Prostate gland (tissue), 2 donors: Measurements from ENCODE around the gene ANKRD39.

ENCODE experiments used
- CTCF ChIP-seq, 4 experiments: fragments of 200-600 bp in 2 of 4; fragments of 450-650 bp in 2 of 4; sonication (generic) in 2 of 4; IDR thresholded peaks; 1 replicate in 3 of 4; 2 replicates in 1 of 4; pipeline ENCODE4 v1.5.1; 2016 to 2019; ENCODE audit warnings: antibody characterized with exemption in 4 of 4, mild to moderate bottlenecking in 2 of 4, moderate library complexity in 2 of 4
- POLR2A ChIP-seq: fragments of 450-650 bp; IDR thresholded peaks from one replicate; pipeline ENCODE4 v1.6.1; 2016; ENCODE audit warnings: antibody characterized with exemption, mild to moderate bottlenecking

GRCh38 chr2:96837575-96837974 lies 20.2 kb downstream of the ANKRD39 start:
- no peak for TF ChIP-seq CTCF (IDR thresholded peaks at IDR 0.05)
- TF ChIP-seq POLR2A: no peak
